Measurements from ENCODE around the gene ANKS3. TPM values are rescaled to one million over a fixed set of nuclear protein-coding genes. Genes with fewer than 3 reads are reported as not detected.

Gene ANKS3
- total RNA-seq, 2 donors from 2014 or later, result 29.8 to 41.8 TPM

DNA sequence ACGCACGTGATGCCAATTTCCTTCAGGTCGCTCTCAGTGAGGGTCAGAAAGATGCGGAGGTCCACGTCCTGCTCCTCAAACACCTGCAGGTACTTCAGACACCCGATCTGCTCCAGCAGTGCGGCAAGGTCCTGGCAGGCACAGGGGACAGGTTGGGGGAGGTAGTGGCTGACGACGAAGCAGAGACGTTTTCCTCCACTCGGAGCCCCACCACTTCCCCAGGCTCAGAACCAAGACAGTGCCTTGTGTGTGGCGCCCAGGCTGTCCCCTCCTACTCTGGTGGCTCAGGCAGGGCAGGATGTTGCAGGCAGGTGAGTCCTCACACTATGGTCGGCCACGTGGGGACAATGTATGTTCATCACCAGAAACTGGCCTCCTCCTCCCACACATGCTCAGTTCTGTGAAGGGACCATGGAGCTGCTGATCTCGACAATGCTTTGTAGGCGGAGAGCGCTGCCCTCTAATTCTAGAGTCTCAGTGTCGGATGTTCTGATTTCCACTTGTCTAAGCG lies 35.0 kb downstream of the ANKS3 start:
- no peak for DNase-seq (ENCODE audit: low spot score)
- ATAC-seq (ENCODE audit: insufficient number of reproducible peaks, low FRiP score, low read depth), result no peak
- Histone ChIP-seq H3K9me3 (no peaks in the 10 kb centered on the region), H3K27me3 (replicated peaks; ENCODE audit: insufficient read depth) (no peaks in the 10 kb centered on the region), H3K4me1 (ENCODE audit: control insufficient read depth in 1 of 2, low read depth in 2 of 2) (peaks cover 0 to 24% of the 10 kb centered on the region in 2 donors), H3K27ac (no peak overlapping the region), H3K4me3 (no peak overlapping the region), H3K36me3 (peaks cover 45% of the 10 kb centered on the region)
- TF ChIP-seq CTCF (IDR thresholded peaks at IDR 0.05), result no peak

- Histone ChIP-seq H3K36me3 (peaks cover 41% of the 10 kb centered on the region), H3K9me3 (no peaks in the 10 kb centered on the region), H3K27ac (no peak overlapping the region), H3K4me3 (no peak overlapping the region), H3K4me1 (ENCODE audit: control insufficient read depth in 1 of 2, low read depth in 2 of 2) (peaks cover 0 to 24% of the 10 kb centered on the region in 2 donors), H3K27me3 (replicated peaks; ENCODE audit: insufficient read depth) (no peaks in the 10 kb centered on the region)
- no peak for TF ChIP-seq CTCF (IDR thresholded peaks at IDR 0.05)
- ATAC-seq (ENCODE audit: insufficient number of reproducible peaks, low FRiP score, low read depth), result no peak
- DNase-seq (ENCODE audit: low spot score), result no peak
These were observed 35.6 kb downstream of the ANKS3 start for GRCh38 chr16:4698321-4699045.

DNA sequence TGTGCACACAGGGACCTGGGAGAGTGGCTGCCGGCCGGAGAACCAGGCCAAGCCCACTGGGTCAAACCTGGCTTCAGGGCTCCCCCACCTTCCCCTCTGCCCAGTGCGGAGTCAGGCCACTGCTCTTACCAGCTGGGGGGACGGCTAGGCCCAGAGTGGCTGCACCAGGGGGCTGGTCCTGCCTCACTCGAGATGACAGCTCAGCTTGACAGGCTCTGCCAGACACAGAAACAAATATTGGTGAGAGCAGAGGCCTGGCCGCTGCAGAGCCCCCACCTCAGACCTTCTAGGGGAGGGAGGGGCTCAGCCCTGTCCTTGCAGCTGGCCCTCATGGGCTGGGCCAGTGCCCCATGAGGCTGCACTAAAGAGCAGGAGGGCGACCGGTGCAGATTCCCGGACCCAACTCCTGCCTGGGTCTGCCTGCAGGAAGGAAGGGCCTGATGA lies 36.2 kb downstream of the ANKS3 start:
- DNase-seq (ENCODE audit: low spot score) (no peak), ATAC-seq (ENCODE audit: insufficient number of reproducible peaks, low FRiP score, low read depth) (no peak)
- TF ChIP-seq CTCF (IDR thresholded peaks at IDR 0.05), result no peak
- Histone ChIP-seq H3K27me3 (replicated peaks; ENCODE audit: insufficient read depth) (no peaks in the 10 kb centered on the region), H3K4me3 (no peak overlapping the region), H3K27ac (no peak overlapping the region), H3K9me3 (no peaks in the 10 kb centered on the region), H3K4me1 (ENCODE audit: control insufficient read depth in 1 of 2, low read depth in 2 of 2) (peaks cover 0 to 26% of the 10 kb centered on the region in 2 donors), H3K36me3 (peaks cover 41% of the 10 kb centered on the region)

- ATAC-seq (ENCODE audit: insufficient number of reproducible peaks, low FRiP score, low read depth), result no peak
- no peak for DNase-seq (ENCODE audit: low spot score)
- no peak overlapping the region for H3K27ac ChIP-seq
- H3K4me1 ChIP-seq (ENCODE audit: control insufficient read depth in 1 of 2, low read depth in 2 of 2), result peaks cover 0 to 33% of the 10 kb centered on the region in 2 donors
- no peaks in the 10 kb centered on the region for H3K9me3 ChIP-seq
- no peak for TF ChIP-seq CTCF (IDR thresholded peaks at IDR 0.05)
- no peaks in the 10 kb centered on the region for H3K27me3 ChIP-seq (replicated peaks; ENCODE audit: insufficient read depth)
- H3K4me3 ChIP-seq, result no peak overlapping the region
- H3K36me3 ChIP-seq, result peaks cover 41% of the 10 kb centered on the region
These were observed 36.9 kb downstream of the ANKS3 start for GRCh38 chr16:4696905-4697847.

Data from thoracic aorta (tissue), 2 donors.